ENCODE measurements around the gene FCAMR. TPM values are rescaled to one million over a fixed set of nuclear protein-coding genes. Genes with fewer than 3 reads are reported as not detected.

FCAMR gene
- total RNA-seq, 1 donor from 2014 or later, result not detected

DNA sequence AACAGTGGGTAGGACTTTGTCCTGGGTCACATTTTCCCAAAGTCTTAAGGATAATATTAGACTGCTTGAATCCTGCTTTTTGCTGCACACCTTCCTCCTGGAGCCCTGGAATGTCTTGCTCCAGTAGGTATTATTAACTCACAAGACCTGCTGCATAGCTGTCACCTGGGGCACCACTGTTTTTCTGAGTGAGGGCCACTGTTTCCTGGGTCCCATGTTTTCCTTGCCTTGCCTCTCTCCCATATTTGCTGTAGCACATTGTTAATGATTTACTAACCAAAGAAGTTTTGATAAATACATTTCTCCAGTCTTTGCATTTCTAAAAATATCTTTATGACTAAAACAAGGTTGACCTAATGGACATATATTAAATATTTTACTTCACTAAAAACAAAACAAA lies 22.5 kb upstream of the FCAMR start:
- TF ChIP-seq, protein P1, sequence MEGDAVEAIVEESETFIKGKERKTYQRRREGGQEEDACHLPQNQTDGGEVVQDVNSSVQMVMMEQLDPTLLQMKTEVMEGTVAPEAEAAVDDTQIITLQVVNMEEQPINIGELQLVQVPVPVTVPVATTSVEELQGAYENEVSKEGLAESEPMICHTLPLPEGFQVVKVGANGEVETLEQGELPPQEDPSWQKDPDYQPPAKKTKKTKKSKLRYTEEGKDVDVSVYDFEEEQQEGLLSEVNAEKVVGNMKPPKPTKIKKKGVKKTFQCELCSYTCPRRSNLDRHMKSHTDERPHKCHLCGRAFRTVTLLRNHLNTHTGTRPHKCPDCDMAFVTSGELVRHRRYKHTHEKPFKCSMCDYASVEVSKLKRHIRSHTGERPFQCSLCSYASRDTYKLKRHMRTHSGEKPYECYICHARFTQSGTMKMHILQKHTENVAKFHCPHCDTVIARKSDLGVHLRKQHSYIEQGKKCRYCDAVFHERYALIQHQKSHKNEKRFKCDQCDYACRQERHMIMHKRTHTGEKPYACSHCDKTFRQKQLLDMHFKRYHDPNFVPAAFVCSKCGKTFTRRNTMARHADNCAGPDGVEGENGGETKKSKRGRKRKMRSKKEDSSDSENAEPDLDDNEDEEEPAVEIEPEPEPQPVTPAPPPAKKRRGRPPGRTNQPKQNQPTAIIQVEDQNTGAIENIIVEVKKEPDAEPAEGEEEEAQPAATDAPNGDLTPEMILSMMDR (IDR thresholded peaks at IDR 0.05; ENCODE audit: insufficient read depth, low read length, severe bottlenecking), result no peak
- Histone ChIP-seq H3K36me3 (ENCODE audit: control insufficient read depth, insufficient read depth, low read length) (no peaks in the 10 kb centered on the region), H3K27me3 (ENCODE audit: control insufficient read depth, insufficient read depth, low read length) (no peaks in the 10 kb centered on the region), H3K4me3 (ENCODE audit: low read depth, low read length) (no peak overlapping the region)
- no peak for DNase-seq (ENCODE audit: low read depth)
- FAIRE-seq, result no peak

GRCh38 chr1:206987873-206988272 lies 17.6 kb upstream of the FCAMR start:
- FAIRE-seq, result no peak

GRCh38 chr1:206986885-206987284 lies 16.6 kb upstream of the FCAMR start:
- Histone ChIP-seq H3K4me3 (ENCODE audit: low read depth, low read length) (no peak overlapping the region), H3K27me3 (ENCODE audit: control insufficient read depth, insufficient read depth, low read length) (no peaks in the 10 kb centered on the region), H3K36me3 (ENCODE audit: control insufficient read depth, insufficient read depth, low read length) (no peaks in the 10 kb centered on the region)
- FAIRE-seq (no peak), DNase-seq (ENCODE audit: low read depth) (no peak)
- TF ChIP-seq, protein P1 (IDR thresholded peaks at IDR 0.05; ENCODE audit: insufficient read depth, low read length, severe bottlenecking), result no peak

More at GRCh38 chr1:206987873-206988272, 17.6 kb upstream of the FCAMR start:
- H3K27me3 ChIP-seq (ENCODE audit: control insufficient read depth, insufficient read depth, low read length), result no peaks in the 10 kb centered on the region
- no peak overlapping the region for H3K4me3 ChIP-seq (ENCODE audit: low read depth, low read length)
- TF ChIP-seq, protein P1 (IDR thresholded peaks at IDR 0.05; ENCODE audit: insufficient read depth, low read length, severe bottlenecking), result no peak
- DNase-seq (ENCODE audit: low read depth), result no peak
- H3K36me3 ChIP-seq (ENCODE audit: control insufficient read depth, insufficient read depth, low read length), result no peaks in the 10 kb centered on the region

DNA sequence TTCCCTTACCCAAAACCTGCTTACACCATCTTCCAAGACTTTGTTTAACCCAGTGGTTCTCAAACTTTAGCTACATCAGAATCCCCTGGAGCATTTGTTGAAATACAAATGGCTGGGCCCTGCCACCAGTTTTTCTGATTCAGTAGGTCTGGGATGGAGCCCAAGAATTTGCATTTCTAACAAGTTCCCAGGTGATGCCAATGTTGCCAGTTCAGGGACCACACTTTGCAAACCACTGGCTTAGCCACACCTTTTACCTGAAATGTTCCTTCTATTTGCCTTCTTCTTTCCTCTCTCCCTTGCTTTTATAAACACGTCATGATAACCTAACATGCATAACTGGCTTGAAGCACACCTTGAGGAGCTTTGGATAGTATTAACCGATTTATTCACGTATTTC lies 16.1 kb upstream of the FCAMR start:
- TF ChIP-seq, protein P1 (IDR thresholded peaks at IDR 0.05; ENCODE audit: insufficient read depth, low read length, severe bottlenecking), result no peak
- no peaks in the 10 kb centered on the region for H3K36me3 ChIP-seq (ENCODE audit: control insufficient read depth, insufficient read depth, low read length)
- H3K4me3 ChIP-seq (ENCODE audit: low read depth, low read length), result no peak overlapping the region
- DNase-seq (ENCODE audit: low read depth), result no peak
- FAIRE-seq, result no peak
- H3K27me3 ChIP-seq (ENCODE audit: control insufficient read depth, insufficient read depth, low read length), result no peaks in the 10 kb centered on the region

DNA sequence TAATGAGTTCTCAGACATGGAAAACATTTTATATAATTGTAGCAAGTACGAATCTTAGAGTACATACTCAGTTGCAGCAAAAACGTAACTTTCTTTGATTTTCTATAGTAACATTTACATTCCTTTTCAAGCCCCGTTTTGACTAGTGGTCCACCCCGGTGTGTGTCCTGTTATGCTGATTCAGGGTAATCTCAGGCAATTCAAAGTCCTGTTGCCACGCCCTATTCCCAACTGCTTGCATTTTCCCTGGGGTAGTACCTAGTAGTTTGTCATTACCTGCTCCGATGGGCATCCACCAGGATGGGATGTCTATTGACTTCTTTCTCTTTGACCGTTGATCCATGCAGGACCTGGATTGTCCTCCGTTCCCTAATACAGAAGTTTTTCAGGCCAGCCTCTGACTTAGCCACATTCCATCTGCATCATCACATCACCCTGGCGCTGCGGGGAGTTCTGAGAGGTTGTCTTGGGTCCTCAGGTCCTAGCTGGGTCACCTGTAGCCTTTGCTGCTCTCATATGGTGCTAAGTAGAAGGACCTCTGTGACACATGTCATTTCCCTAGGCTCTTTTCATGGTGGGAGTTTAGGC lies 15.0 kb upstream of the FCAMR start:
- Histone ChIP-seq H3K4me3 (ENCODE audit: low read depth, low read length) (no peak overlapping the region), H3K27me3 (ENCODE audit: control insufficient read depth, insufficient read depth, low read length) (no peaks in the 10 kb centered on the region), H3K36me3 (ENCODE audit: control insufficient read depth, insufficient read depth, low read length) (no peaks in the 10 kb centered on the region)
- DNase-seq (ENCODE audit: low read depth) (no peak), FAIRE-seq (no peak)
- TF ChIP-seq, protein P1 (IDR thresholded peaks at IDR 0.05; ENCODE audit: insufficient read depth, low read length, severe bottlenecking), result no peak

DNA sequence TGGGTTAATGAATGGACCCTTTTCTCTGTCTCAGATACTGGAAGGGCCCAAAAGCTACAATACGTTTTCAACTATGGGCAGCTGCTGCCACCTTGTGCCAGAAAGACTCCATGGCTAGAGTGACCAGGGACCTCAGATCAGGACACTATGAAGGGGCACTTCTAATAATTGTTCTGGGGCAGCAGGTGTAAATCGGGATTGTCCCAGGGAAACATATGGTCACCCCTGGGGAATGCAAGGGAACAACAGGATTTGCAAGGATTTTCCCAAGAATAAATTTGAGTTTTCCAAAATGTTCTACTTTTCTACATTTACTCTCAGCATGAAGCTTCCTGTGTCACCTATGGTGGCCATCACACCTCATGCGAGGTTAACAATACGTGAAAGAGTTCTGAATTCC lies 12.0 kb upstream of the FCAMR start:
- Histone ChIP-seq H3K4me3 (ENCODE audit: low read depth, low read length) (no peak overlapping the region), H3K36me3 (ENCODE audit: control insufficient read depth, insufficient read depth, low read length) (no peaks in the 10 kb centered on the region), H3K27me3 (ENCODE audit: control insufficient read depth, insufficient read depth, low read length) (no peaks in the 10 kb centered on the region)
- FAIRE-seq (no peak), DNase-seq (ENCODE audit: low read depth) (no peak)
- TF ChIP-seq, protein P1 (IDR thresholded peaks at IDR 0.05; ENCODE audit: insufficient read depth, low read length, severe bottlenecking), result peak; percentile 73

All from bronchial epithelial cell (primary cell).